ENCODE results near the gene KIF21A.
"Not testable (repeated sequence)": the region's sequence is repeated elsewhere in the genome, so short reads cannot be mapped to it uniquely, and the experiment has no call there.

KIF21A gene, protein sequence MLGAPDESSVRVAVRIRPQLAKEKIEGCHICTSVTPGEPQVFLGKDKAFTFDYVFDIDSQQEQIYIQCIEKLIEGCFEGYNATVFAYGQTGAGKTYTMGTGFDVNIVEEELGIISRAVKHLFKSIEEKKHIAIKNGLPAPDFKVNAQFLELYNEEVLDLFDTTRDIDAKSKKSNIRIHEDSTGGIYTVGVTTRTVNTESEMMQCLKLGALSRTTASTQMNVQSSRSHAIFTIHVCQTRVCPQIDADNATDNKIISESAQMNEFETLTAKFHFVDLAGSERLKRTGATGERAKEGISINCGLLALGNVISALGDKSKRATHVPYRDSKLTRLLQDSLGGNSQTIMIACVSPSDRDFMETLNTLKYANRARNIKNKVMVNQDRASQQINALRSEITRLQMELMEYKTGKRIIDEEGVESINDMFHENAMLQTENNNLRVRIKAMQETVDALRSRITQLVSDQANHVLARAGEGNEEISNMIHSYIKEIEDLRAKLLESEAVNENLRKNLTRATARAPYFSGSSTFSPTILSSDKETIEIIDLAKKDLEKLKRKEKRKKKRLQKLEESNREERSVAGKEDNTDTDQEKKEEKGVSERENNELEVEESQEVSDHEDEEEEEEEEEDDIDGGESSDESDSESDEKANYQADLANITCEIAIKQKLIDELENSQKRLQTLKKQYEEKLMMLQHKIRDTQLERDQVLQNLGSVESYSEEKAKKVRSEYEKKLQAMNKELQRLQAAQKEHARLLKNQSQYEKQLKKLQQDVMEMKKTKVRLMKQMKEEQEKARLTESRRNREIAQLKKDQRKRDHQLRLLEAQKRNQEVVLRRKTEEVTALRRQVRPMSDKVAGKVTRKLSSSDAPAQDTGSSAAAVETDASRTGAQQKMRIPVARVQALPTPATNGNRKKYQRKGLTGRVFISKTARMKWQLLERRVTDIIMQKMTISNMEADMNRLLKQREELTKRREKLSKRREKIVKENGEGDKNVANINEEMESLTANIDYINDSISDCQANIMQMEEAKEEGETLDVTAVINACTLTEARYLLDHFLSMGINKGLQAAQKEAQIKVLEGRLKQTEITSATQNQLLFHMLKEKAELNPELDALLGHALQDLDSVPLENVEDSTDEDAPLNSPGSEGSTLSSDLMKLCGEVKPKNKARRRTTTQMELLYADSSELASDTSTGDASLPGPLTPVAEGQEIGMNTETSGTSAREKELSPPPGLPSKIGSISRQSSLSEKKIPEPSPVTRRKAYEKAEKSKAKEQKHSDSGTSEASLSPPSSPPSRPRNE (N-terminal part only)

DNA sequence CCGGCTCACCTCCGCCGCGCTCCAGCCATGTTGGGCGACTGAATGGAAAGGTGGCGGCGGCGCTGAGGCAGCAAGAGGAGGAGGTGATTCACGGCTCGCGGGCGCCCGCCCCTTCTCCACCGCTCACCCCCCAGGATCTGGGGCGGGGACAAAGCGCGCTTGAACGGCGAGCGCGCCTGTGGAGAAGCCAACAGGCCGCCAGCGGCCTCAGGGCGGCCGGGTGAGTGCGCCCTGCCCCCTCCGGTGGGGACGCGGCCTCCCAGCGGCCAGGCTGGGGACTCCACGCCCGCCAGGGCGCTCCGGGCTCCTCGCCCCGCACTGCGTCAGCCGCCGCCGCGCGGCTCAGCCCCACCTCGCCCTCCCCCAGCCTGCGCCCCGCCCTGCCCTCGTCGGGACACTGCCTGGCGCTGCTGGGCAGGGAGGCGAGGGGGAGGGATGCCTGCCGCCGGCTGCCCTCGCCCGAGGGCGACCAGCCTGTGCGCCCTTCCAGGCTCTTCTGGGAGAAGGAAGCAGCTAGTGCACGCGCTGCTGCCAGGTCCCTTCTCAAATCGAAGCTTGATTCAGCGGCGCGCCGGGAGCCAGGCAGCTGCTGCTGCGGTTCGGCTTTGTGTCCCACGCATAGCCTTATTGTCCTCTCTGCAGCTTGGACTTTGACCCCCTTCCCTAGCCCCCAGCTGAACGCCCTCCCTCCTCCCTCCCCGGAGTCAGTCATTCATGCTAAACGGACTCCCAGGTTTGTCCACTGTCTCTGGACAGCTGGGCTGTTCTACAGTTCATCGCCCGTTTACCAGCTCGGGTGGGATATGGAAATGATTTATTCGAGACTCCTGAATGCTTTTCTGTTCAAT lies at the start of gene KIF21A:
Gene KIF21A (minus strand): TSS at position 40 of the 848 bp plus-strand sequence. CDS start 150 bp downstream, outside the sequence.
- peak; percentile 91 for DNase-seq

DNA sequence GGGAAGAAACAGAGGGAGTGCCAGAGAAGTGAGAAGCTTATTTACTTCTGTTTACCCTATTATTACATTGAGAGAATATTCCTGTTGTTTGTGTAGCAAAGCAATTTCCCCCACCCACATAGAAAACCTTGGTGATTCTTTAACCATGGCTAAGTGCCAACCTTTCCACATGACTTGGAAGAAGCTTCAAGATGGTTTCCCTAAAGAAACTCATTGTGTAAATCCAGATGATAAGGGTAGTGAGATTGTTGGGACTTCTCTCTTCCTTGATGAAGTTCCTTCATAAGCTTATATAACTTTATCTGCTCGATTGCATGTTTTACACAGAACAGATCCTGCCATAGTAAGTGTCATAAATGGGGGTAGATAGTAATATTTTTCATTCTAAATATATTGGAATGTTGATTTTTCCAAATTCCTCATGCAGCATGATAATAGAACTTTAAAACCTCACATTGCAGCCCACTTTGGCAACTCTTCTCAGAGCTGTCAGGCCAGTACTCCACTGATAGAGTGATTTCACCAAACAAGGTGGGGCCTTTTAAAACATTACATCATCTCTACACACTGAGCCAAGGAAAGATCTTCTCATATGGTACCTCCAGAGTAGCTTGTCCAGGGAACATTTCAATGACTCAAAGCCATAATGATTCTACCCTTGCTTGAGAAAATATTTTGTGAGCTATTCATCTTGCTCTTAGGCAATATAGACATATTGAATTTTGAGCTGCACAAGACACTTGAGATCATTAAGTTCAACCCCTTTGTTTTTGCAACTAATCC lies 47.8 kb upstream of the KIF21A start:
- peak; percentile 6 for DNase-seq

DNA sequence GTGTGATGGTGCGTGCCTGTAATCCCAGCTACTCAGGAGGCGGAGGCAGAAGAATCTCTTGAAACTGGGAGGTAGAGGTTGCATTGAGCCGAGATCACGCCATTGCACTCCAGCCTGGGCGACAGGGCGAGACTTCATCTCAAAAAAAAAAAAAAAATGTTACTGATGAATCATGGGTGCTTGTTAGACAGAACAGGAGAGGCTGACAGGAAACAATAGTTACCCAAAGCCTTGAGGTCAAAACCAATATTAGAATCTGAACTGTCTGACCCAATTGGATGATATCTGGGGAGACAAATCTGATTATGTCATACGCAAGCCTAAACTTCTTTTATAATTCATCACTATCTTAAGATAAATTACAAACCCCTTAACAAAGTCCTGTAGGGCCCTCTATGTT lies 40.7 kb upstream of the KIF21A start:
- no peak for DNase-seq

DNA sequence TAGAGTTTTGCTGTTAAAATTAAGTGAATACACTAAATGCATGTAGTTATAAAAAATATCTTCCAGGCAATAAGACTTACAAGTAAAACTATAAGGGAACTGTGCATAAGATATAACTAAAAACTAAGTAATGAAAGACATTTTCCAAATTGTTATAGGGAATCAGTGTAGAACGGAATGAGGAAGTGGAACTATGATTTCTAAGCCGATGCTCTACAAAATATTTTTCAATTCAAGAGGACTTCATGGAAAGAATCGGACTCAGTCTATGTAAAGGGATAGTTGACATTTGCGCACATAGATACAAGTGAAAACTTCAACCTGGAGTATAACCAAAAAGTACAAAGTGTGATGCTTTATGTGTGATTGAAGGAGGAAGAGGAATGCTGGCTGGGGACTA lies 40.1 kb upstream of the KIF21A start:
- DNase-seq, result no peak

DNA sequence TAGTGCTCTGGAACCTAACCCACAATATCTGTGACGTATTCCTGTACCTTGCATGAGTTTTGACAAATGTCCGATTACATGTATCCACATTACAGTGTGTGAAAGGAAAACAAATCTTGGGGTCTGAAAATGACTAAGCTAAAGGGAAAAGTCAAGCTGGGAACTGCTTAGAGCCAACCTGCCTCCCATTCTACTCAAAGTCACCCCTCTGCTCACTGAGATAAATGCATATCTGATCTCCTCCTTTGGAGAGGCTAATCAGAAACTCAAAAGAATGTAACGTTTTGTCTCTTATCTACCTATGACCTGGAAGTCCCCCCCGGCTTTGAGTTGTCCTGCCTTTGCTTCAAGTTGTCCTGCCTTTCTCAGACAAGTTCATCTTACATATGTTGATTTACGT lies 34.0 kb upstream of the KIF21A start:
- no peak for DNase-seq

DNA sequence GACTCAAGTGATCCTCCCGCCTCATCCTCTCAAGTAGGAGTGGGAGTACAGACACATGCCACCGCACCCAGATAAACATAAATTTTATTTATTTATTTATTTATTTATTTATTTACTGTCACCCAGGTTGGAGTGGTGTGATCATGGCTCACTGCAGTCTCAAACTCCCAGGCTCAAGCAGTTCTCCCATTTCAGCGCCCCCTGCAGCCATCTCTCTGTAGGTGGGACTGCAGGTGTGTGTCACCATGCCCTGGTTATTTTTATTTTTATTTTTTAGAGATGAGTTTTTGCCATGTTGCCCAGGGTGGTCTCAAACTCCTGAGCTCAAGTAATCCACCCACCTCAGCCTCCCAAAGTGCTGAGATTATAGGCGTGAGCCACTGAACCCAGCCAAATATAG lies 33.2 kb upstream of the KIF21A start:
- DNase-seq, result no peak

DNA sequence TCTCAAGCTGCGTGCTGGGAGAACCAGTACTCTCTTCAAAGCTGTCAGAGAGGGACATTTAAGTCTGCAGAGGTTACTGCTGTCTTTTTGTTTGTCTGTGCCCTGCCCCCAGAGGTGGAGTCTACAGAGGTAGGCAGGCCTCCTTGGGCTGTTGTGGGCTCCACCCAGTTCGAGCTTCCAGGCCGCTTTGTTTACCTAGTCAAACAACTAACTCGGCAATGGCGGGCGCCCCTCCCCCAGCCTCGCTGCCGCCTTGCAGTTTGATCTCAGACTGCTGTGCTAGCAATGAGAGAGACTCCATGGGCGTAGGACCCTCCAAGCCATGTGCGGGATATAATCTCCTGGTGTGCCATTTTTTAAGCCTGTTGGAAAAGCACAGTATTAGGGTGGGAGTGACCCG lies 32.2 kb upstream of the KIF21A start:
- not testable (repeated sequence) for DNase-seq

DNA sequence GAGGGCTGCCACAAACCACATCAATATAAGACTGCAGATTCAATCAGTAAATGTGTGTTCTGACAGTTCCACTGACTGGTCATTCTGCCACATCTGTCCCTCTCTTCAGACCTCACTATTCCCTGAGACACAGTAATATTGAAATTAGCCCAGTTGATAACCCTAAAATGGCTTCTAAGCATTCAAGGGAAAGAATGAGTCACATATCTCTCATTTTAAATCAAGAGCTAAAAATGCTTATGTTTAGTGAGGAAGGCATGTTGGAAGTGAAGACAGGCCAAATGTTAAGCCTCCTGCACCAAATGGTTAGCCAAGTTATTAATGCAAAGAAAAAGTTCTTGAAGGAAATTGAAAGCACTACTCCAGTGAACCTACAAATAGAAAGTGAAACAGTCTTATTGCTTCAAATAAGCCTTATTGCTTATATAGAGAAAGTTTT lies 24.5 kb upstream of the KIF21A start:
- no peak for DNase-seq

DNA sequence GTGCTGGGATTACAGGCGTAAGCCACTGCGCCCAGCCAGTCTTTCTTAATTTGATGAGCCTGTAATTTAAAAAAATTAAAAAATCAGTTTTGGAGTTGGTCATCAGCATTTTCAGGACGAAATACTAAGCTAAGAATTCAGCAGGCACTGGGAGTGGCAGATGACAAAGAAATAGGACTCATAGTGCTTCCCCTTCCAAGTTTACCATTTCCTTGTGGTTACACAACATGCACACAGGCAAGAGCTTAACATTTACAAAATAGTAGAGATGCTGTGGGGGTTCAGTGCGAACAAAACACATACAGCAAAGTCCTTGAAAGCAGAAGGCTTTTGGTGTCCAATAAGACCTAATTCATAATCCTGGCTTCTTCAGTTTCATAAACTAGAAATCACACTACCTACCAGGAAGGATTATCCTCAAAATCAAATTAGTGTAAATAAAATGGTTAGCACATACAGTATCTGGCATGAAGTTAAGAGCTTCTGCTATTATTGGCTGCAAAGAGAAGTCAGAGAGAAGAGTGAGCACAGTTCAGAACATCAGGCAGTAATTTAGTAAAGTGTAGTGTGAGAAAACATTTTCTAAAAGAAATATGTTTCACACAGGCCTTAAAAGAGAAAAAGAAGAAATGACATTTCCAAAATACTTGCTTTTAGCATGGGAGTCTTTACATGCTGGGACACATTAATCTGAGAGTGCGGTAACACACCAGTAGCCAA lies 22.2 kb upstream of the KIF21A start:
- DNase-seq, result no peak

DNA sequence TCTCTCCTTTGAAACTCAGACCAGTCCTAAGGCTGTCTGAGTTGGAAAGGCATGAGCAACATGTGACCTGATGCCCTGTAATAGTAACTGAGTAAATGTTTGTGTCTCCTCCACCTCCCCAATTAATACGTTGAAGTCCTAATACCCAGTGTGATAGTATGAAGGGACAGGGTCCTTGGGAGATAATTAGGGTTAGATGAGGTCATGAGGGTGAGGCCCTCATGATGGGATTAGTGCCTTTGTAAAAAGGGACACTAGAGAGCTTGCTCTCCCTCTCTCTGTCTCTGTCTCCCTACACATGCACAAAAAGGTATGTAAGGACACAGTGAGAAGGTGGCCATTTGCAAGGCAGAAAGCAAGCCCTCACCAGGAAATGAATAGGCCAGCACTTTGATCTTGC lies 18.1 kb upstream of the KIF21A start:
- no peak for DNase-seq

DNA sequence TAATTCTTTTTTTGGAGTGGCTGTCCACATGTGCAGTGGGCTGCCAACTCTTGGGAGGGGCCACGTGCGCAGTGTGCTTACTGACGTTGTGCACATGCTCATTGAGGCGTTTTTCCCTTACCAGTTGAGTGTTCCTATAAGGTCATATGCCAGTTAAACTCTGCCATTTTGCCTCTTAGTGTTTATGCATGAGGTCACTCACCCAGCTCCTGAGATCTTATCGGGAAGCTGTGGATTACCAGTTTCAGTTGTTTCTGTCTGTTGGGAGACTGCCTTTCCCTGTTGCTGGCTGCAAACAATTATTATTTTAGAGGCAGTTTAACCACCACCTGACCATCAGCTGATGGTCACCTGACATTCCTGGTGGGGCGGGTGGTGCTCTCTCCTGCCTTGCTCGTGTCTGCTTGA lies 16.1 kb upstream of the KIF21A start:
- no peak for DNase-seq

DNA sequence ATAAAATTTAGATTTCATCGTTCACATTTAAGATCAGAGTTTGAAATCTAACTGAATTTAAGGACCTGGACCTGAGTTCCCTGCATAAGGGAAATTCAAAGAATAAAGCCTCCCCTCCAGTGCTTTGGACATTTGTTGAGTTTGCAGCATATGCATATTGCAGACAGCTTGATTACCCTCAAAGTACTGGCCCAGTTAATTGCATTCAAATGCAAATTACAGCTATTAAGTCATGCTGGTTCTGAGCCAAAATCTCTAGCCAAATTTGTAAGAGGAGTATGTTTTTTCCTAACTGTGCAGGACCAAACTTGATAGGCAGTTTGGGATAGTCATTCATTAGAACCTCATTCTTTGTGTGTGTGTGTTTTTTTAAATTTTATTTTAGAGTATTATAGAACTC lies 9.1 kb upstream of the KIF21A start:
- peak; percentile 69 for DNase-seq

DNA sequence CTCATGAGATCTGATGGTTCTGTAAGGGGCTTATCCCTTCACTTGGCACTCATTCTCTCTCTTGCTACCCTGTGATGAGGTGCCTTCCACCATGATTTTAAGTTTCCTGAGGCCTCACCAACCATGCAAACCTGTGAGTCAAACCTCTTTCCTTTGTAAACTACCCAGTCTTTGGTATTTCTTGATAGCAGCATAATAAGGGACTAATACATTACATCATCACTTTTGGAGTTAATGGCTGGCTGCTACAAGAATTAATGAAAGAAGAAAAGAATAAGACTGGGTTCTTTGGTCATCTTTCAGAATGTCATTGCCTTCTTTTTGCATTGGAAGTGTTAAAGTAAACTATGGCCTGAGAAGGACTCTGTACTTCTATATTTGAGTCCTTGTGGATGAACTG lies 5.1 kb upstream of the KIF21A start:
- no peak for DNase-seq

DNA sequence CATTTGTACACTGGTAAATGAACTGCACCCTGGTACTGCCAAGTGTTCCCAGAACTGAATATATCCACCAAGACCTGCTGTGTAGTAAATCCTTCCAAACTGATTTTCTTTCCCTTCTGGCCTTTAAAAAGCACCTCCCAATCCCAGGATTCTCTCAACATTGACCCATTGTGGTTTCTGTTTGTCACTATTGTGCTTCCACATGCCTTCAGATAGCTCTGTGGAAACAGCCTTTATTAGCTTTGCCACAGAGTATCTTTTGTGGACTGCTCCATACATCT lies 949 bp upstream of the KIF21A start:
- no peak for DNase-seq

DNA sequence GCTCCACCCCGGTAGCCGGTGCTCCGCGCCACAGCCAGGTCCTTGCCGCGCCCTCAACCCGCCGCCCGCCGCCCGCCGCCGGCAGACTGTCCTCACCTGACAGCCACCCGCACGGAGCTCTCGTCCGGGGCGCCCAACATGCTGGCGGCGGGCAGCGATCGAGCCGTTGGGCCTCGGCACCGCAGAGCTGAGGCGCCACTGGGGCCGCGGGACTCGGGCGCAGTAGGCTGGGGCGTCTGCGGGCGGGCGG lies 164 bp downstream of the KIF21A start:
- no peak for DNase-seq

DNA sequence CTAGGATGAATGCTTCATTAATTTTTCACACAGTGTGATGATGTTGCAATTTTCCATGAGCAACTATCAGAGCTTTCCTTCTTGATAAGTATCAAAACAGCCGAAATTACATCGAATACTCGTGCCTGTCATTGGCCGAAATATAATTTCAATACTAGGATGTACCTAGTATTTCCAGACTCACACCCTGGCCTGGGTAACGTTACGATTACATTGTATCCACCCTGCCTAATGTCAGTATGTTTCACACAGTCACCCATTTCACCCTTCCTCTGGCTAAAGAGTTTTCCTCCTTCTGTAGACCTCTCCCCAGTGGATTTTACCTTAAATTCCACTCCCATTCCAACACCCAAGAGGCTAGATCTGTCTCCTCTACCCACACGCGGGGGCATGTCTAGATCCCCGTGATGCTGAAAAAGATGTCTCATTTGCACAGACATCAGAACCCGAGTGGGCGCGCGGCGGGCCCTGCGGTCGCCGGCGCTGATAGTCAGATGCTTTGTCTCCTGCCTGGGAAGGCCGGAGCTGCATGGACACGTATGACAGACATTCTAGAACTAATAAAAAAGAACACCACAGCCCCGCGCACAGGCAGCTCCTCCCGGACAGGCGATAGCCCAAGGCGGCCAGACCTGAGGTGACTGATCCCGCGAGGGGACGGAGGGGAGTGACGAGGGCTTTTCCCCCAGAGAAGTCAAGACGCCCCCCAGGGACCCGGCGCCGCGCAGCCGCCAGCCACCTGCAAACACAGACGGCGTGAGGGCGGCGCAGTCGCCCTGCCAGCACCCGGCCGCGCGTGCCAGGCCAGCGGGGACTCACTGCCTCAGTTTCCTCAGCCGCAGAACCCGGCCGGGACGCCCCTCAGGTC lies 723 bp downstream of the KIF21A start:
- DNase-seq, result peak; percentile 63

DNA sequence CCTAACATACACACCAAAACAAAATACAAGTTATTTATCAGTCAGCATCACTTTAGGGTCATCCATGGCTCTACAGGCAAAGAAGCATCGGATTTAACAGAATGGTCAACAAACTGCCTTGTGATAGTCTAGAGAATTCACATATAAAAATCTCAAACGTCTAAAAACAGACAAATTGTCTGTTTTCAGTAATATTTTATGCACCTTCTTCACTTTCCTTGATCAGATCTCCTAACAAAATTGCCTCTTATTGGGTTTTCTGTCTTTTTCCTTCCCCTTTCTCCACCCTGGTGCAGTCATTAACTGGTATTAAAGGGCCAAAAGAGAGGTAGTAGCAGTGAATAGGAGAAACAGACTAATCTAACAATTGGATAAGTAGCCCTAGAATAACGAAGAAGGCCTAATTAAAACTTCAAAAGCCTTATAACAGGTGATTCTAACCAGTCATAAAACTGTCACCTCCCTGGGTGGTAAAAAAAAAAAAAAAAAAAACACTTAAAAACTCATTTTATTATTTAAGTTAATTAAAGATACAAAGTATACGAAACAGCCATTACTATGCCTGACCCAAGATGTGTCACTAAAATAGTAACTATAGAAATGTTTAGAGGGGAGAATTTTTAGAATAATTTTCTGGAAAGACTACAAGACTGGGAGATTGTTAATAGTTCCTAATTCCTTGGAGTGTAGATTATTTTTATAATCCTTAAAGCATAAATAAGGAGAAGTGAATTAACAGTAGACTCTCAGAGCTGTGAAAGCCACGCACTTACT lies 1.5 kb downstream of the KIF21A start:
- no peak for DNase-seq

DNA sequence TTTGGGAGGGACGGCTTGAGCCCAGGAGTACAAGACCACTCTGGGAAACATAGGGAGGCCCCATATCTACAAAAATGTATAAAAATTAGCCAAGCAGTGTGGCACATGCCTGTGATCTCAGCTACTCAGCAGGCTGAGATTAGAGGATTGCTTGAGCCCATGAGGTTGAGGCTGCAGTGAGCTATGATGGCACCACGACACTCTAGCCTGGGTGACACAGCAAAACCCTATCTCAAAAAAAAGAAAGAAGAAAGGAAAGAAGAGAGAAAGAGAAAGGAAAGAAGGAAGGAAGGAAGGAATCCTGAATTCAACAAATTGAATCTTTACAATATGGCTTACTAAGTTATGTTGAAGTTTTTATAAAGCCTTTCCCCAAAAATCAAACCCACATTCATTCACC lies 2.1 kb downstream of the KIF21A start:
- no peak for DNase-seq

DNA sequence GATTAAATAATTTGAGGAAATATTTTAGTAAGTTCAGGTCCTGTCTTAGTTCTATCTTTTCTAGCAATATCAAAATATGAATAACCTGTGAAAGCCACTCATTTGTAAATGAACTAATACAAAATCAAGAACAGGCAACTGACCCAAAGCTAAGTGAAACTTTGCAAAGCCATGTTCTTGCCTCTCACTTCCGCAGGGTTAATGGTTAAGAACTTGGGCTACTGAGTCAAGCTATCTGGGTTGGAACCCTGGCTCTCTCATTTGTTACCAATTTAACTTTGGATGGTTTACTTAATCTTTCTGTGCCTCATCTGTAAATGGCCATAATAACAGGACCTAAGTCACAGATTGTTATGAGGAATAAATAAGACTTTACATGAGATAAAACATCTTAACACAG lies 2.8 kb downstream of the KIF21A start:
- no peak for DNase-seq
